Cerebellar nuclear complex (tissue), 1 donor: Measurements from ENCODE around the gene GPR37L1.
"Not testable (repeated sequence)": the region's sequence is repeated elsewhere in the genome, so short reads cannot be mapped to it uniquely, and the experiment has no call there.

Experiments
- DNase-seq, 2 experiments: peaks; one replicate each; lab custom pipeline; 2025; lab: John Stamatoyannopoulos, UW

The GPR37L1 gene

DNA sequence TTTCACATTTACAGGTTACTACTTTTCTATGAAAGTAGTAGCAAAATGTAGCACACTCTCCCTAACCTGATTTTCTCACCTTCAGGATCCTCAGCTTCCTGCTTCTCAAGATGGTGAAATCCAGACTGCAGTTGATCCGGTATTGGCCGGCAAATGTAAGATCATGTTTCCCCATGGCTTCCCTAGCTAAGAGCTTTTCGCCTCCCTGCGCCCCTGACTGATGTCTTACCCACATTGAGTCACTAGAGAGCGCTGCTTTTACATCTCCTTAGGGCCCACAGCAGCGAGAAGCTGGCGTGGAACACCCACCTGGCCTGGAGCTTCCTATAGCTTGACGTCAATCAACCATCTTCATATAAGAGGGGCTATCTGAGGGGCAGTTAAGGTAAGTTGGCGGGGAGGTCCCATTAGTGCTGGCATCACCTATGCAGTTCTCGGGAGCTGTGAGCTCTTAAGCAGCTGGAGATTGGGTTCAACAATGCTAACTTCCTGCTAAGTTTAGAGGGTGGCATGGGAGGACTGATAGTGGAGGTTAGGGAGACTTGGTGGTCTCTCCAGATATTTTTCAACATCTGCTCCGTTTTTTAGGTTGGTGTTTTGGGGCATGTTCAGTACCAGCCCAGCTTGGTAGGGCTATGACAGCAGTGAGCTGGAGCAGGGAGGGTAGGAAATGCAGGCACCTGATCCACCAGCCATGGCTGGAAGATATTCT is 32.2 kb downstream of the GPR37L1 start:
- no peak for DNase-seq

DNA sequence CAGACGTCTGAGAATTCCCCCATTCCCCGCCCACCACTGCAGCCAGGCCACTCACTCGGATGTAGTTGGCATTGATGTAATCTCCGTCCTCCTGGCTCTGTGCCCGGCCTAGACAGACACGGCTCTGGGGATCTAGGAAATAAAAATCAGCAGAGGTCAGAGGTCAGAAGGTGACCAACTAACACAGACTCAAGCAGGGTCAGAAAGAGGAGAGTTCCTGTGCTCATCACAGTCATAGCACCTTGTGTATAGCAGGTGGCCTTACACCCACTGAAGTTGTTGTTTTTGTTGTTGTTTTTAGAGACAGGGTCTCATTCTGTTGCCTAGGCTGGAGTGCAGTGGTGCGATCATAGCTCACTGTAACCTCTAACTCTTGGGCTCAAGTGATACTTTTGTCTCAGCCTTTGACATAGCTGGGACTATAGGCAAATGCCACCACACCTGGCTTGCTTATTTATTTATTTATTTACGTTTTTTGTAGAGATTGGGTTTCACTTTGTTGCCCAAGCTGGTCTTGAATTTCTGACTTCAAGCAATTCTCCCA is 32.8 kb downstream of the GPR37L1 start:
- DNase-seq: no peak

GRCh38 chr1:202156590-202156989 is 33.9 kb downstream of the GPR37L1 start:
- no peak for DNase-seq

DNA sequence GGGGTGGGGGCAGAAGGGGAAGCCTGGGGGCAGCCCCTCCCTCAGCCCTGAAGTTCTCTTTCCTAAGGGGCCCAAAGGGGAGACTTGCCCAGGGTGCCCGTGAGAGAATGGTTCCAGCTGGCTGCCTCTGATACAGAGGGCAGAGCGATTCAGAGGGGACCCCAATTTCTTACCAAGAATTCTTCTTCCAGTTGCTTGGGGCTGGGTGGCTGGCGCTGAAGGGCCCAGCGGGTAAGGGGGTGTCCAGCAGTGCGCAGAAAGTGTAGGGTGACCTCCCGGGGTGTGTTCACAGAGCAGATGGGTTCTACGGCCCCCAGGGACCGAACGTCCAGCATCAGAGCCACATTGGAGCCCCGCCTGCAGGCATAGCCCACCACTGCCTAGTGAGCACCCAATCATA is 35.2 kb downstream of the GPR37L1 start:
- no peak for DNase-seq

DNA sequence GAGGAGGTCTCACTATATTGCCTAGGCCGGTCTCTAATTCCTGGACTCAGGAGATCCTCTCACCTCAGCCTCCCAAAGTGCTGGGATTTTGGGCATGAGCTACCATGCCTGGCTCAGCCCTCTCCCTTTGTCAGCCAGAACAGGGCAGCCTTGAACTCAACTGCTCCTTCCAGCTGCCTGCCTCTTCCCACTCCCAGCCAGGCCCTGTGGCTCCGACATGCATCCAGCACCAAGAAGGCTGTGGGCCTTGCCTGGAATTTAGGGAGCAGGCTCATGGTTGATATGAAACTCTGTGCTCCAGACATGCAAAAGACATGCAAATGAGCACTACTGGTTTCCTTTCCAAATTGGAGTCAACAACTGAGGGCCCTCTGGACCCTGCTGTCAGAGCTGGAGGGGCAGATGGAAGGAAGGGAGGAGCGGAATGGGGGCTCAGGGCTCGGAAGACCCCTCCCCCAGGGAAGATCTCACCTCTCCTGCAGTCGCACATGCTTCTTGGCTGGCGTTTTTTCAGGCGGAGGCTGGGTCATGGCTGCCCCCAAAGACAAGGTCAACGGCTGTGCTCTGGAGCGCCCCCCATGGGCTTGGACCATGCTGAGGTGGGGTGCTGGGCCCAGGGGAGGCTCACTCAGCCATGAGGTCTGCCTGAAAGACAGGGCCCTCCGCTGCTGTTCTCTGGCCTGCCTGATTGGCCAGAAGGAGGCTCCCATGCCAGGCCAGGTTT is 36.3 kb downstream of the GPR37L1 start:
- no peak for DNase-seq

- DNase-seq: no peak
Observed at GRCh38 chr1:202159534-202160371, 37.0 kb downstream of the GPR37L1 start.

DNA sequence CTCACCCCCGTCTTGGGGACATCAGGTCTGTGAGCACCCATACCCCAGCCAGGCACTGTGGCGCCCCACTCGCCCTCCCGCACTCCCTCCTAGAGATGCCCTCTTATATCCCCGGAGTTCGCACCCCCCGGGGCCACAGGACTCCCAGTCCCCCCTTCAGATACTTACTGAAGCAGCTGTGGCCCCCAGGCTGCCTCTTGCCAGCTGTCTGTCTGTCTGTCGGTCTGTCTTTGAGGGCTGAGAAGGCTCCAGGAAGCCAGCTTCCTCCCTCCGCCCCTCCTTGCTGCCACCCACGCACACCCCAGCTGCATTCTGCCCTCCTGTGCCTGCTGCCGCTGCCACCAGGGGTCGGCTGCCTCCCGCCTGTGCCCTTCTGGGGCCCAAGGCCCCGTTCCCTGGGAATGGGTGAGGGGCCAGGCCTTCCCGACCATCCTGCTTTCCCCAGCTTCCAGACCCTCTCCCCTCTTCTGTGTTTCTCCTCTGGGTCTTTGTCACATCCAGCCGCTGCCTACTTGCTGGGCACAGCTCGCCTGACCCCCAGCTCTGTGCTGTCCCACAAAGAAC is 37.7 kb downstream of the GPR37L1 start, which contains the start of gene PTPN7:
Gene PTPN7 (minus strand): TSS at position 226 of the 564 bp plus-strand sequence. CDS start 1,200 bp downstream, outside the sequence.
- DNase-seq: no peak

GRCh38 chr1:202161151-202162046 is 38.7 kb downstream of the GPR37L1 start:
- no peak for DNase-seq

GRCh38 chr1:202162047-202162417 is 39.3 kb downstream of the GPR37L1 start:
- DNase-seq: no peak

GRCh38 chr1:202162418-202163280 is 39.9 kb downstream of the GPR37L1 start:
- DNase-seq: no peak

DNA sequence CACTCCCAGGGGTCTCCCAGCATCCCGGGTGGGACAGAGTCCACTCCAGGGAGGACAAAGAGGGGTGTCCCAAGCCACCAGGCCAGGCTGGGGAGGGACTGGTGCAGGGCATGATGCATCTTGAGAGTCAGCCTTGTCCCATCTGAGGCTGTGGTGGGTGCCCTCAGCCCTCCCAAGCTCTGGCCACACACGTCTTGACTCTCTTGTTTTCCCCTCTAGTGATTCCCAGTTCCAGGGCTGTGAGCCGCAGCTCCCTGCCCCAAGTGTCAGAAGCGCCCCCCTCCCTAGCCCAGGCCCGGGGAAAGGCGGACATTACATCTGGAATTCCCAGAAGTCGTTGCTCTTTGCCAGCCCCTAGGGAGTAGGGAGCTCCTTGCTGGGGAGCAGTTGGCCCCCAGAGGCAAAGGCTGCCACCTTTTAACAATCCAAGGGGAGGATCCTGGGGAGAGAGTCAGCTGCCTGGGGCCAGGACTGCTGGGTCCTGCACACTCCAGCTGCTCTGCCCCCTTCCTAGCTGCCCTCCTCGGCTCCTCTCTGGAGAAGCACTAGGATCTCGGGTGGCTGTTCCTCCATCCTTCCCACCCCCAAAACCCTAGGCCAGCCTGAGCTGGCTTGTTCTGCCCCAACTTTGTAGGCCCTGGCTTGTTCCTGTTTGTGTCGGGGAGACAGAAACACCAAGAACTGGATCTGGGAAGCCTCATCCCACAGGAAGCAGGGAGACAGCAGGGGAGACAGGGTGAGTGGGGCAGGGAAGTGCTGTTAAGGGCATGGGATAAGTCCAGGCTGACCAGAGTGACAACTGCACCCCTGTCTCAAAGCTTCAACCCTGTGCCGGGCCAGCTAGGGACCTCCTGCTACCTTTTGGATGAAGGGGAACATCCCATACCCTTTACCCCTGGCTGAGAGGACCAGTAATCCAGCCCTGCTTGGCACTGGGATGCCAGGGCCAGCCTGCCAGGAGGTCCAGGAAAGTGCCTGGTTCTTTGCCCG is 40.9 kb downstream of the GPR37L1 start:
- no peak for DNase-seq

- DNase-seq: no peak
Observed at GRCh38 chr1:202164271-202165037, 41.7 kb downstream of the GPR37L1 start.

- DNase-seq: no peak
Observed at GRCh38 chr1:202165267-202165941, 42.7 kb downstream of the GPR37L1 start.

- DNase-seq: no peak
Observed at GRCh38 chr1:202165942-202166843, 43.5 kb downstream of the GPR37L1 start.

- DNase-seq: not testable (repeated sequence)
Observed at GRCh38 chr1:202167054-202167453, 44.3 kb downstream of the GPR37L1 start.

DNA sequence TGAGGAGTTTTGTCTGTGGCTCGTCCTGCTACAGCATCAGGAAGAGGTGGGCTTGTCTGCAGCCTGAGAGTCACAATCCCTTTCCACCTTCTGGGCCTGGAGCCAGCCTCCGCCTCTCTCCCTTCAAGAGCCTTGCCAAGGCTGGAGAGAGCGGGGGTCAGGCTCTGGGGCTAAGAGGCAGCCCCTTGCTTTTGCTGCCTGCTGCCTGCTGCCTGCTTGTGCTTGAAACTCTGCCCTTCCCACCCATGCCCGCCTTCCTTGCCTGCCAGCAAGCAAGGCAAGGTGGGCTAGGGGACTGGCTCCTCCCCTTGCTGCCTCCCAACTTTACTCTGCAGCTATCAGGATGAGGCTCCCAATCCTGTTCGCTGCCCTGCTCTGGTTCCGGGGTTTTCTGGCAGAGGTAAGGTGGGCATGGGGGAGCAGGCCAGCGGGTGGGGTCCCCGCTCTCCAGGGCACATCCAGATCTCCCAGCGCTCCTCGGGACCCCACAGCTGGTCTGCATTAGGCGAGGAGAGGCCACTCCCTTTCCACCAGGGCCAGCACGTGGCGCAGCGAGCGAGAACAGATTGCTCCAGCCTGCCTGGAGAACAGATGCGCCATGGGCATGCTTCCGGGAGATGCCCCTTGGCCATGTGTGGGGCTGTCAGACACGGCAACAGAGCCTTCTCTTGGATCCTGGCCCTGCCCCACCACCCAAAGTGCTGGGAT is 45.1 kb downstream of the GPR37L1 start:
- DNase-seq: no peak
